EH (cell line): ENCODE results near the gene GYPA.
"Not testable (repeated sequence)": the region's sequence is repeated elsewhere in the genome, so short reads cannot be mapped to it uniquely, and the experiment has no call there.

ENCODE experiments used
- DNase-seq: peaks from one replicate; pipeline ENCODE4 v3.0.0-alpha.2; 2015; ENCODE audit warnings: low read depth

Gene GYPA

DNA sequence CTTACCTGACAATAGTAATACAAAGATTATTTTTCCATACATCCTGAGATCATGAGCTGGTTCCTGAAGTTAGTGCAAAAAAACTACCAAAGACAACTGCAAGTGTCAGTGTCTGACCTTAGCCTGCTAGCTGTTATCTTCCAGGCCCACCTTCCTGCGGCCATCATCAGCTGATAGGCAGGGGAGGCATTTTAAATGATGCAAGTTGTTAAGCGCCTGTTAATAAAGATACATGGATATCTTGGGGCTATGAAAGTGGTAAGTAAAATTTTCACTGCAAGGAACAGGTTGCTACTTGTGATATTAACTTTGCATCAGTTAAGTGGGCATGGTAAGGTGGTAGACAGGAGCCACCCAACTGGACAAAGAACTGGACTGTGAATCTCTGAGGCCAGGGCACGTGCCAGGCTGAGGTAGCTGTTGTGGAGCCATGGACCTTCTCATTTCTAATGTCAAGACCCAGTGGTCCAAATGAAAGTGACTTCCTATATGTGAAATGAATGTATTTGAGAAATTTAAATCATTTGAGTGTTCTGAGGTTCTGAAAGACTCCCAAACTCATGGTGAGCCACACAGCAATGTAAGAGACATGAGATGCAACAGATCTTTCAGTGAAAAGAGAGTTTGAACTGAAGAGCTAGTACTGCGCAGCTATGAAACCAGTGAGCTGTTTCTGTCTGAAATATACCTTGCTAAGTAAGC lies at the start of gene GYPA:
Gene GYPA, minus strand, starts transcription at position 125 of the 702 bp plus-strand sequence. Its CDS starts 83 bp downstream, at position 42.
- not testable (repeated sequence) for DNase-seq

DNA sequence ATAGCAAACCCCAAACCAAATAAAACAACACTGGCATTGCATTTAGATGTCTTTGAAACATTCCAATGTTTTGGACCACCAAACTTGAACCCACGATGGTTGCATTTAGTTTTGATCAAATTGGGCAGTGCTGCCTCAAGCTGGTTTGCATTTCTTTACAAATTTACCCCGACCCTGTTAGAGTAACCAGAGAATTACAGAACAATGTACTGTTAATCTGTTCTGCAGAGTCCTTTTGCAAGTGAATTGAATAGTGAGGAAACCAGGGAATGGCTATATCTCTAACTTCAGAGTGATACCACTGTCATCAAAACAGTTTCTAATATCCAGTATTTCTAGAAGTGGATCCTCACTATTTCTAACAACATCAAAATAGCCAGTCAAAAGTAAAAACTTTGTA lies 49.5 kb upstream of the GYPA start:
- no peak for DNase-seq

DNA sequence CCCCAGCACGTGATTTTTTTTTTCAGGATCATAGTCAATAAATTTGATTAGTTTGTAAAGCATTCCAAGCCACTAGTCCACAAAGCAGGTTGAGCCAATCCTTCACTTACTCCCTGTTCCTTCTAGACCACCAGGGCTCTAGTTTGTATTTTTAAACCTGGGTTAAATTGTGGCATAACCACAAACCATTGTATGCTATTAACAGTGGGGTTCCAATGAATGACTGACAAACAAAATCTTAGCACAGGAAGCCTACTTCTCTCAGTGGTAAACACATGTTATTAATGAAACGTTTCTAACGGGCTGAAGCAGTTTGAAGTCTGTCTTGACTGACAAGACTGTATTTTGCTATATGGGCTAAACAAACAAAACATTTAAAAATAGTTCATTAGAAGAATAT lies 48.6 kb upstream of the GYPA start:
- DNase-seq = no peak

DNA sequence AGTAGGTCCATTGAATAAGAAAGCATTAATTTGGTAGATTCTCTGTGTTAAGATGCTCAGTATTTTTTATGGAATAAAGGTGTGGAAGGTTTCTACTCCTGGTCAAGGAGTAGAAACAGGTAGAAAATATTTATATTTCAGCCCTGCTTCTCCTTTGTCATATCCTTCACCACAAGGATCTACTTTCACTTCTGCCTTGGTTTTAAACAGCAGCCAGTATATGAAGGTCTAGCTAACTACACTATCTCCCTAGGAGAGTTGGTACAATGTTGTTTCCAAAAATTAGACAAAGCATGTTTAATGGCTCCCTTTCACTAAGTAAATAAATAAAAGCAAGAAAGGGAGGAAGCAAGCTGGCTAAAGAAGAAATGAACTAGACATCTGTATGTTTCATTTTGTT lies 44.6 kb upstream of the GYPA start:
- no peak for DNase-seq

DNA sequence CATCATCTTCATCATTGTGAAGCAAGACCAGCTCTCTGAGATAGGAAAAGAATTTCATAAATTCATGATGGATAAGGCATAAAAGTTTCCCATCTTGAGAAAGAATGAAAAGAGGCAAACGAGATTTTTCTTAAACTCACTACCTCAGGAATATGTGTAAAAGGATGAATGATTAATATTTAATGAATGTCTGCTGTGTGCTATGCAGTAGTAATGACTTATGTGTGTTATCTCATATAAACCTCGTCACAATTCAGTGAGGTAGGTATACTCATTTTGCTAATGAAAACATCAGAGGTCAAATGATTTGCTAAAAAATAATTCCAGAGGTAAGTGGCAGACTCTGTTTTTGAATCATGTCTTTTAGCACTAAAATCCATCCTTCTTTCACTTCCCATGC lies 42.6 kb upstream of the GYPA start:
- no peak for DNase-seq

DNA sequence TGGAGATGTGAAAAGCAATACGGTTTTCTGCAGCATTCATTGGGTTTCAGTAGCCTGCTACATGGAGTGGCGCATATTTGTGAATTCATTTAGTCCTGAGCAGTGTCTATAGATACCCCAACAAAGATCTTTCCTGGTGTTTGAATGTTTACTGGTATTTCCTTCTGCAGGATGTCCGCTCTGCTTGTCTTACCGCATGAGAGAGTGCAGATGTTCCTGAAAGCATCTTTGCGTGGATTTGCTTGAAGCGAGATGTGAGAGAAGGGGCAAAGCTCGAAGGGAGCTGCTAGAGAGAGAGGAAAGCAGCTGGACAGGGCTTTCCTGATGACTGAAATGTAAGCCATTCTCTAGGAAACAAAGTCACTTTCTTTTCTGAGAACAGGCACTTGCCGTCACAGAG lies 40.9 kb upstream of the GYPA start:
- DNase-seq = no peak

DNA sequence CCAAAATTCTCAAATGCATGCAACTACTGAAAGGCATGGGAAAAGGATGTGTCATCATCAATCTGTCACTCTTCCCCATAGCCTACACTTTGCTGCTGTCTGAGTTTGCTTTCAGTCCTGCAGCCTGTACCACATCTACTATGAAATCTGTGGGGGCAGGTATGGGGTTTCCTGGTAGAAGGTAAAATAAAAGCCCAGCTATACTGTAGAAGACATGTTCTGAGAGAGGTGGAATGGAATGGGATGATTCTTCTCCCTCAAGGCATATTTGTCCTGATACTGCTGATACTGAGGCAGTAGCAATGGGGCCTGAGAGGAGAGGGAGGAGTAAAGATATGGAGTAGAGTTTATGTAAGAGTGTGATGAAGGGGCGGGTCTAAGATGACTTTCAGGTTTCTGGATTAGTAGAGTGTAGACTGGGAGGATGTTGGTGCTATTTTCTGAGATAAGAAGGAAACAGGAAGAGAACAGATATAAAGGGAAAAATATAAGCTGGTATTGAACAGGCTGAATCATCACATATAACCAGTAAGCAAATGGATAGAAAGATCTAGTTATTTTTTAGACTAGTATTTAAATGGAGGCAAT lies 38.7 kb upstream of the GYPA start:
- DNase-seq = no peak

DNA sequence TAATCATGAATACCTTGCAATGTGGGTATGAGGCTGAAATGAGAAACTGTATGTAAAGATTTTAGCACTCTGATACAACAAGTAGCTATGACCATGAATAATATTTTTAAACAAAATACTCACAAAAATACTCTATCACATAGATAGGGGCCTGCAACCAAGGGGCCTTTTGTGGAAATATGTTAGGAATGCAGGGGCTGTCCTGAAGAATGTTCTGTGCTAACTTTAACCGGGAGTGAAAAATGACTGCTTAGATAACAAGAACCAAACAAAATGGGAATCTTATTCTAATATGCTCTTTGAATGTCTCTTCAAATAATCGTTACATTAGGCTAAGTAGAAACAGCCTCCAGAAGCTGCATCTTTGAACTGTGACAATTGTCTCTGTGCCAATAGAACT lies 37.9 kb upstream of the GYPA start:
- no peak for DNase-seq

DNA sequence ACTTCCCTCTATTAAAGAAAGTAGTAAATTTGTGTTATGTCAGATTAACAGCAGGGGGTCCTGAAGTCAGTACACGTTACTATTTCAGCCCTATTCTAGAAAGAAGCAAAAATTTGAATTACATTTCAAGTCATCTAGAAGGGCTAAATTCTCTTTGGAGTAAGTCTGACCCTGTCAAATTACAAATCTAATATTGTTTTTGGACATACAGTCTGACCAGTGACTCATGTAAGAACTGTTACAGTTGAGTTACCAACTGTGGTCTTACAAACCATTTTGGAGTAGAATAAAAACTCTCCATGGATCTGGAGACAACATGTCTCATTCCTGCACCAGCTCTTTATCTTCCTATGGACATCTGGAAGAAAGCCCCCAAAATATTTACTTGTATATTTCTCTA lies 36.0 kb upstream of the GYPA start:
- DNase-seq = no peak

DNA sequence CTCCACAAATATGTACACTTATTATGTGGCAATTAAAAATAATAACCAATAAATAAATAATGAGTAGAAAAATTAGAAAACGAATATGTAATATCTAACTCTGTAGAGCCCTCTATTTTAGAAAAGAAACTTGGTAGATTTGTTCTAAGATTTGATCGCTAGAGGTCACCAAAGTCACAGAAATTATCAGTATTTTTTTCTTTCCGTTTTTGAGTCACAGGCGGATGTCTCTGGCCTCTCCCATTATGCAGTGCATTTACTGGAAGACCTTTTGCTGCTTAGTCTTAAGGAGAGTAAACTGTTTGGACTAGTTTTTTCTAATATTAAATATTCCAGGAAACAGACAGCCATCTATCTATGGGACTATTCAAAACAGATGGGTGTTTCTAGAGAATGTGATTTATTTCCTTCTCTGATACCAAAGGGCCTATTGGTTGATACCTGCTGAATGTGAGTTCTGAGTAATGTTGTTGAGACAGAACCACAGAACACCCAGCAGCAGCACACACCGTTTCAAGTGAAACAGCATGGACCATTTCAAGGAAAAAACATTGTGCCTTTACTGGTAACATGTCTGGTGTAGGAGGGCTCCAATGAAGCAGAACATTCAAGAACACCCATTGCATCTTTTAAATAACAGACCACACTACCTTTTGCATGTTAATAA lies 34.0 kb upstream of the GYPA start:
- DNase-seq = peak; percentile 69

DNA sequence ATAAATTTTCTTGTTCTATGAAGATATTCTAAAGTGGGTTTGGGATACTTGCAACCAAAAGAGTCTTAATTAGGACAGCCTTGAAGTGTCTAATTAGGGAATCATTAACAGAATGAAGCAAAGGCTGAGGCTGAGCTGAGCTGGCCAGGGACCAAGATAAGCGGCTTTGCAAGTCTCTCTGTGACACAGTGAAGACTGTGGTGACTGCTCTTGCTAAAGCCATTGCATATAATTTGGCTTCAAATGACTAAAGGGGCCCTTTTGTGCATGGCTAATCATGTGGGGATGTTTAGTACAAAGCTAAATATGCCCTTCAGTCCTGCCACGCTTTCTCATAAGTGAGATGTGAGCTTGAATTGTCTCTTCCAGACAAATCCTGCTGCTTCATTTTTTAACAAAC lies 31.2 kb upstream of the GYPA start:
- DNase-seq = no peak

DNA sequence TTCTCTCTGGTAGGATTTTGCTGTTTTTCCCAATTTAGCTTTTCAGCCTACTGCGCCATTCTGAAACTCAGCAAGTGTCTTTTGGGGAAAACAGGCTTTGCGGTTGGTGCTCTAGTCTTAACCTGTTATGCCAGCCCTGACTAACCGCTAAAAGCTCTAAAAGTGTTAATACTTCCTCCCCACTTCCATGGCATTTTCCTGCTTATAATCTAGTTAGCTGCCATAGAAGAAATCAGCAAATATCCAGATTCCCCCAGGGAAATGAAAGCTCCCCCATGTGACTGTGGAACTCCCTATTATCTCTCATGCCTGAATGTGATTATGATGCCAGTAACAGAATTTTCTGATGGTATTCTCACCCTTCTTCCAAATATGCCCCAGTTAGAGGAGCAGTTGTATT lies 28.7 kb upstream of the GYPA start:
- no peak for DNase-seq

DNA sequence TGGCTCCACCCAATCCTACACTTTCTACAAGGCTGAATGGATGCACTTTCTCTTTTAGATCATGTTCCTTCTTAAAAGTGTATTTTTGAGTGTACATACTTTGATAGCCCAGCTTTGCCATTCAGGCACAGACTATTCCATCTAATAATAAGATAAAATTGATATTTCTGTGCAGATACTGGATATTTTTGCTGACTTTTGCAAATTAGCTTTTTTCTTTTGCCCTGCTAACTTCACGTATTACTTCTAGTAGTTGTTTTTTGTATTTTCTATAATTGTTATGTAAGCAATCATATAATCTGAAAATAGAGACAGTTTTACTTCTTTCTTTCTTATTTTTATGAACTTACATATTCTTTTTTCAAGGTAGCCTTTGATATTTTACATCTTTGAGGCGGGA lies 13.5 kb upstream of the GYPA start:
- no peak for DNase-seq

DNA sequence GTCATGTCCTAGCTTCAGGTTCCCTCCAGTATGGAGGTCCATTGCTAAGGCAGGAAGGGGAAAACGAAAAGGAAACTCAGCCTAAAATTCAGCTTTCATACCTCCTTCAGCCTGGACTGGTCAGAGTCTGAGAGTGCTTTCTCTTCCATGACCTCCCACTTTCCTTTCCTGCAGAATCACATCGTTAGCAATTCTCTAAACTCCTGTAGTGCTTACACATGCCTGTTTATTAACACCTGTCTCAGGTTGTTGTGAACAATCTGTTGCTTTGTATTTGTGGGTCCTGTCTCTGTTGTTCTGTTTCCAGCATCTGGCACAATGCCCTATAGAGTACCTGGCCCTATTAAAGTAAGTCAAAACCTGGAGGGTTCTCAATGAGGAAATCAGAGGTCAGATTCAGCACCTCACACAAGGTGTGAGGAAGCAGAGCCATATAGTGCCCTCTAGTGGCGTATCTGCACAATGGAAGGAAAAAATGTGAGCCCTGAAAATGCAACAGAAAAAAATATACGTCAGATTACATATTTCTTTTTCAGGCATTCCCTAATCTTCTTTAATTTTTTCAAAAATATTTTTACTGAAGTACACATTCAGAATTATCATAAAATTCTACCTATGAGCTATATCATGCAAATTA lies 2.3 kb upstream of the GYPA start:
- DNase-seq = peak; percentile 16

DNA sequence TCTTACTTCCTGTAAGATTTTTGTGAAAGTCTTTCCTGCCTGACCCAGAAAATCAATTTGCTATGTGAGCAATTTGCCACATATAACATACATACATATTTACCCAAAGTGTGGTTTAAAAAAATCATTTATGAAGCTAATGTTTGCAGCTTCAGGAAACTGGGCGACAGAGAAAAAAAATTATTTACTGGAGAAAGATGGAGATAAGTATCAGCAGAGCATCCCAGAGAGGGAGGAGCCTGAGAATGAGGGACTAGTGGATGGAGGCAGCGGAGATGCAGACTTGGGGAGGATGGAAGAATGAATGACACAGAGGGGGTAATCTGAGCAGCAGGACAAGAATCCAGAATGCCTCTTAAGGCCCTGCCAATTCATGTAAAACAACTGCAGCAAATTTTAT lies 975 bp upstream of the GYPA start:
- no peak for DNase-seq

DNA sequence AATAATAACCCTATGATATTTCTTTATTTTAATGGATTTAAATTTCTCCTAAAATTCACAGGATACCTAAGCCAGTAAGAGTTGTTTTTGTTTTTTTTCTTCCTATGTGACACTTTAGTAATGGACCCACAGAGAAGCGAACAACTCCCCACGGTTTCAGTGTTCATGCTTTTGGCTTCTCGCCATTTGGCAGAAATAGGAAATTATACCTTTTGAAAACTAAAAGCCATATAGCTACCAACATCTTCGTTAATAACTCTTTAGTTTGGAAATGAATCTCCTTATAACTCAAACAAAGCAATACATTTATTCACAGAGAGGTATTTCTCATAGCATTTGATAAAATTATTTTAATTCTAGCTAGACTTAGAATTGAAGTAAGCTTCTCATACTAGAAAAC lies 527 bp downstream of the GYPA start:
- not testable (repeated sequence) for DNase-seq

DNA sequence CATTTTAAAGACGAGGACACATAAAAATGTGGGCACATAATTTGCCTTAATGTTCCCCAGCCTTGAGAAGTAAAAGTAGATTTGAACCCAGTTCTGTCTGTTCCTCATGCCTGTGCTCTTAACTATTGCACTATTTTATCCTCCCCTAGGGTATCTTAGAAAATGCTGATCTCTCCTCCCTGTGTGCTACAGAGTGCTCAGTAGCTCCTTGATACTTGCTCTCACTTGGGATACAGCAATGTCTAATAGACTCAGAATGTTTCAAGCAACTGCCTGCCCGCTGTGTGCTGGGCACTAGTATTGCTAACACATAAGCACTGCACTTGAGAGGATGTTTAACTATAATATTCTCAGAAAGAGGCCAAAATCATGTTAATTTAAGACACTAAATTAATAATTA lies 971 bp downstream of the GYPA start:
- not testable (repeated sequence) for DNase-seq

DNA sequence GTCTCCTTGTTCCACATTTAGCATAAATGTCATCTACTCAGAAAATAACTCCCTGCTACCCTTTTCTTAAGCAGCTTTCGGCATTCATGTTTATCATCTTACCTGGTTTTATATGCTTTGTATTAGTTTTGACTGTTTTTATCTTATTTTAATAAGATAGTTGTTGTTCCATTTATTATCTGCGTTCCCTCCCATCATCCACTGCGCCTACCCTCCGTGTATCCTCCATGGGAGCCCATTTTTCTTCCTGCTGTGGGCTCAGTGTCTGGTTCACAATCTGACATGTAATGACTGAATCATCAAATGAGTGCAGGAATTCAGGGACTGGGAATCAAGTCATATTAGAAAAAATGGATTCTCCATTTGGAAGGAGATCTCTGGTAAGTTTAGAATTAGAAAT lies 2.3 kb downstream of the GYPA start:
- not testable (repeated sequence) for DNase-seq

DNA sequence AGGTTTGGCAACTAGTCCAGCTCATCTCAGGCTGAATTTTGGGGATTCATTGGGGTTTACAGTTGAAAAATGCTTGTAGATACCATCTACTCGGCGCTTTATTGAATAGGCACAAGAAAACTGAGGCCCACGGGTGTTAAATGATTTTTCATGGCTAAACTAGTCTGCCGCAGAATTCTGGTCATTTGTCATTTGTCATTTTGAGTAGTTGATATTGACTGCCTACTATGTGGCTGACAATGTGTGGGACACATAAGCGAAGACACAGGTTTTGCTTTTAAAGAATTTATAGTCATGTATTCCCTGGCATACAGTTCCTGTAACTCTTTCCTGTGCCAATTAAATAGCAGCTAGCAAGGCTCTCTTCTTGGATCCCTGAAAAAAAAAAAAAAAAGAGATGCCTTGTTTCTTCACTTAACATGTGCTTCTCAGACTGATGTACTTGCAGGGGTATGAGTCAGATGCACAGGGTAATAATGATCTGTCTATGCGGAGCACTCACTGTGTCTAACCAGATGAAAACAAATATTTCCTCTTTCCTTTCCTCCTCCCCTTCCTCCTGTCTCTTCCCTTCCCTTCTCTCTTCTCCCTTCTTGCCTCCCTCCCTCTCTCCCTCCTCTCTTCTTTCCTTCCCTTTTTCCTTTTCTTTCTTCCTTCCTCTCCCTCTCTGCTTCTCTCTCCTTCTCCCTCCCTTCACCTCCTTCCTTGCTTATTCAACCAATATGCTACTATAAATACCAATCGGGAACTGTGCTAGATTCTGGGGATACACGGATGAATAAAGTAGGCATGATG lies 3.2 kb downstream of the GYPA start:
- DNase-seq = peak; percentile 0

DNA sequence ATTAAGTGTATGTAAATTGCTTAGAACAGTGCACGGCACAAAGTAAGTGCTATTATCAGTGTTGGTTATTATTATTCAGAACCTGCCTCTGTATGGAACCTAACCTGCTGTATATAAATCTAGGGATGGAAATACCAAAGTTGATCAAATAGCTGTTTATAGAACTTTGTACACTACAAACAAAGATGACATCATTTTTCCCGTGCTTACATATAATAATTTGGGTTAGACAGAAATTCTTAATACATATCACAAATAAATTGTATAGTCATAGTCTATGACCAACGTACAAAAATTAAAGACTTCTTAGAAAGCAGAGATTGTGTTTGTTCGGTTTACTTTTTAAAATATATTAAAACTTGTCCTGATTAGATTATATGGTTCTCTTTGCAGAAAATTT lies 4.3 kb downstream of the GYPA start:
- DNase-seq = not testable (repeated sequence)

DNA sequence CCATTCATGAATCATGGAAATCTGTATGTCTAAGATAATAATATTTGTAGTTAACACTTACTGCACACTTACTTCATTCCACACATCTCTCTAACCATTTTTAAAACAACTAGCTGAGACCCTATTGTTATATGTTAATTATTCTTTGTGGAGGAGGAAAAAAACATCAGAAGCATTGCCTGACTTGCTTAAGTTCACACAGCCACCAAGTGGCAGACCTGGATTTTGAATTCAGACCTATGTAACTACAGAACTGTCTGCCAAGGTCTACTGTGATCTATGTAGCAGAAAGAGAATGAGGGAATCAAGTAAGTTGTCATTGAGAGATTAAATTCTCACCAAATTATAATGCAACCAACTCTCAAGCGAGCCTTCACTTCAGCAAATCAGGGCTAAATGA lies 10.4 kb downstream of the GYPA start:
- DNase-seq = not testable (repeated sequence)

DNA sequence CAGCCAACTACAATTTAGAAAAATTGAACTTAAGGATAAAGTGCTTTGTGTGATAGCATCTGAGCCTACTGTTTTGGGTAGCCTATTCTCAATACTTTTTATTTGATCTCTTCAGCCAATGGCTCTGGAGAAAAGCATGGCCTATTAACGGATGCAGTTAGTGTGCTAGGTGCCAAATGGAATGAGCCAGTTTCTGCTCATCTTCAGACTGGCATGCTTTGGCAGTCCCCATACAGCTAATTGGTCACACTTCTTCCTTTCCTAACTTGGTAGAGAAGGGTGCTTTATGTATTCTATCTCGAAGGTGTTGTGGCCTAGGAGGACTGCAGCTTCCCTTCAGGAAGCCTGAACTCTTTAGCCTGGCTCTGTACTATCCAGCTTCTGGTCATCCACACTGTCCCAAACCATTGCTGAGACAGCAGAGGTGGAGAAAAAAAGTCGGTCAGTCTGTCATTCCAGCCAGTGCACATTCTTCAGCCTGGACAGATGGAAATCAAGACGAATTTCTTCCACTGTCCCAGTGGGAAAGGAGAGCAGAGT lies 11.1 kb downstream of the GYPA start:
- not testable (repeated sequence) for DNase-seq
